B cell (primary cell): ENCODE data around the gene HHIPL2. TPM values are rescaled to one million over a fixed set of nuclear protein-coding genes. Genes with fewer than 3 reads are reported as not detected.

Experiments
- ATAC-seq: fragments of 200-7000 bp; cut with Tn5 transposase; one replicate; pipeline ENCODE4 v1.10.0; 2021; ENCODE audit warnings: low read depth, mild to moderate bottlenecking, moderate number of reproducible peaks, moderate library complexity
- CTCF ChIA-PET: fragments of 350-600 bp; sonication (Branson Sonifier 250); formaldehyde crosslinking; loops from one replicate; lab custom pipeline; 2021; ENCODE audit warnings: antibody characterized with exemption, inconsistent platforms; lab: Charles Lee
- POLR2A ChIA-PET: fragments of 350-600 bp; sonication (Branson Sonifier 250); formaldehyde crosslinking; loops from one replicate; lab custom pipeline; 2021; ENCODE audit warnings: antibody characterized with exemption; lab: Charles Lee
- DNase-seq: peaks from one replicate; pipeline ENCODE4 v3.0.0; 2013
- H2AFZ ChIP-seq: 2 replicates; pipeline ENCODE4 v1.6.1; 2012; ENCODE audit warnings: mild to moderate bottlenecking, low read depth, low read length; ENCODE audit not compliant: insufficient read depth, poor library complexity, severe bottlenecking
- H3K27ac ChIP-seq, 2 donors: 1 replicate in 1 of 2; 2 replicates in 1 of 2; pipeline ENCODE4 v1.5.1; 2012 to 2013; ENCODE audit warnings: low read length in 2 of 2, mild to moderate bottlenecking in 2 of 2, moderate library complexity in 1 of 2
- H3K27me3 ChIP-seq, 4 experiments: fragments of 200-600 bp in 1 of 4; sonication (generic) in 1 of 4; replicated peaks in 1 of 4; 1 replicate in 2 of 4; 2 replicates in 2 of 4; pipeline versions ENCODE4 v1.6.1 to v1.7.0; 2013 to 2016; ENCODE audit warnings: low read length in 3 of 4, mild to moderate bottlenecking in 2 of 4, mixed read lengths in 1 of 4, moderate library complexity in 1 of 4; ENCODE audit not compliant: insufficient read depth in 4 of 4, control insufficient read depth in 3 of 4; ENCODE audit errors: control extremely low read depth in 1 of 4
- H3K36me3 ChIP-seq, 2 experiments: replicated peaks in 1 of 2; 1 replicate in 1 of 2; 2 replicates in 1 of 2; pipeline versions ENCODE4 v1.6.1 to v1.7.1; 2013; ENCODE audit warnings: low read length in 1 of 2; ENCODE audit not compliant: insufficient read depth in 2 of 2, control insufficient read depth in 1 of 2; ENCODE audit errors: control extremely low read depth in 1 of 2, extremely low read depth in 1 of 2
- H3K4me1 ChIP-seq, 2 donors: fragments of 200-600 bp in 1 of 2; sonication (generic) in 1 of 2; 1 replicate in 1 of 2; 2 replicates in 1 of 2; pipeline versions ENCODE4 v1.5.1 to v1.6.1; 2013 to 2017; ENCODE audit warnings: low read length in 2 of 2; ENCODE audit not compliant: control insufficient read depth in 2 of 2, insufficient read depth in 2 of 2
- H3K4me2 ChIP-seq: replicated peaks from 2 replicates; pipeline ENCODE3; 2012; ENCODE audit warnings: mild to moderate bottlenecking, low read depth, low read length; ENCODE audit not compliant: poor library complexity, severe bottlenecking
- H3K4me3 ChIP-seq, 5 experiments: fragments of 200-600 bp in 1 of 5; sonication (generic) in 1 of 5; 1 replicate in 3 of 5; 2 replicates in 2 of 5; pipeline versions ENCODE4 v1.5.1 to v1.7.0; 2011 to 2016; ENCODE audit warnings: low read length in 4 of 5, mild to moderate bottlenecking in 4 of 5, low read depth in 2 of 5, control low read depth in 1 of 5, moderate library complexity in 1 of 5; ENCODE audit not compliant: insufficient read depth in 1 of 5; ENCODE audit errors: control extremely low read depth in 1 of 5, extremely low read depth in 1 of 5
- H3K79me2 ChIP-seq: fragments of 200-600 bp; sonication (generic); one replicate; pipeline ENCODE4 v1.6.0; 2016; ENCODE audit warnings: low read length; ENCODE audit not compliant: control insufficient read depth, insufficient read depth
- H3K9ac ChIP-seq: fragments of 200-600 bp; sonication (generic); 2 replicates; pipeline ENCODE4 v1.6.1; 2017; ENCODE audit warnings: mild to moderate bottlenecking, low read length, moderate library complexity
- H3K9me3 ChIP-seq, 3 donors: one replicate each; pipeline versions ENCODE4 v1.6.1 to v1.7.1; 2013; ENCODE audit warnings: low read length in 2 of 3; ENCODE audit not compliant: control insufficient read depth in 2 of 3, insufficient read depth in 1 of 3; ENCODE audit errors: control extremely low read depth in 1 of 3
- H4K20me1 ChIP-seq: 2 replicates; pipeline ENCODE4 v1.6.0; 2012; ENCODE audit warnings: mild to moderate bottlenecking, low read length; ENCODE audit not compliant: insufficient read depth, control insufficient read depth, poor library complexity, severe bottlenecking
- H3K27ac Mint-ChIP-seq: one replicate; pipeline ENCODE4 v1.8.0; 2021; ENCODE audit warnings: mixed read lengths
- H3K27me3 Mint-ChIP-seq: one replicate; pipeline ENCODE4 v1.8.0; 2021; ENCODE audit warnings: mixed read lengths
- H3K4me1 Mint-ChIP-seq: one replicate; pipeline ENCODE4 v1.8.0; 2021; ENCODE audit warnings: mixed read lengths
- H3K4me3 Mint-ChIP-seq: one replicate; pipeline ENCODE4 v1.8.0; 2021; ENCODE audit warnings: mixed read lengths
- H3K9me3 Mint-ChIP-seq: one replicate; pipeline ENCODE4 v1.8.0; 2022; ENCODE audit warnings: mixed read lengths; ENCODE audit not compliant: insufficient read depth
- CTCF ChIP-seq: fragments of 200-600 bp; IDR thresholded peaks from one replicate; pipeline ENCODE4 v1.8.0; 2022; ENCODE audit warnings: antibody characterized with exemption, mild to moderate bottlenecking
- EZH2 ChIP-seq: IDR thresholded peaks from 2 replicates; pipeline ENCODE4 v1.6.1; 2012; ENCODE audit warnings: borderline replicate concordance, low read depth, mild to moderate bottlenecking, moderate library complexity, low read length; ENCODE audit not compliant: insufficient read depth, poor library complexity, severe bottlenecking
- WGBS: methylation state at CpG from one replicate; pipeline ENCODE4 v1.1.5; 2013; ENCODE audit warnings: missing lambda C conversion rate; ENCODE audit not compliant: insufficient coverage; 5-methylcytosine and 5-hydroxymethylcytosine counted together
- intact Hi-C: fragments of 100-400 bp; cut with micrococcal nuclease; formaldehyde crosslinking; loops from one replicate; pipeline ENCODE4 v1.10.0; 2022
- polyA plus RNA-seq: library from polyadenylated mRNA; depleted of rRNA; stranded (reverse); fragments of >200 nt; gene quantifications from 2 replicates; pipeline ENCODE4 v1.2.3, GENCODE V29; 2012
- total RNA-seq, 2 donors: library from RNA; stranded (reverse); fragments of 120-200 nt in 1 of 2; gene quantifications; 1 replicate in 1 of 2; 2 replicates in 1 of 2; pipeline versions ENCODE4 v1.2.3 to v1.2.4, GENCODE V29; 2013 to 2022

Gene HHIPL2
- total and polyA plus RNA-seq, 2 donors (not counting 1 experiment from before 2014, with no cell fraction given): 0.63 to 0.99 TPM

DNA sequence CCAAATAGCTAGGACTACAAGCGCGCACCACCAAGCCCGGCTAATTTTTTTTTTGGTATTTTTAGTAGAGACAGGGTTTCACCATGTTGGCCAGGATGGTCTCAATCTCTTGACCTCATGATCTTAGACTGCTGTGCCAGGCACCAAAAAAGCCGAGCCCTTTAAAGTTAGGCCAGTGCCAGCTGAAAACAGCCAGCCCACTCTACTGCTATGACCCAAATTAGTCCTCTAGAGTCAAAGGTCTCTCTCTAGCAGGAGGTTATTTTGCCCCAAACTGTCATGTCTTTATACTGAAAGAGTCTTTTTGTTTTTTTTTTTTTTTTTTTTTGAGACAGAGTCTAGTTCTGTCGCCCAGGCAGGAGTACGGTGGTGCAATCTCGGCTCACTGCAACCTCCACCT, 9.7 kb upstream of the HHIPL2 start:
- Mint-ChIP-seq H3K27ac (no peak overlapping the region), H3K4me3 (no peak overlapping the region), H3K4me1 (peaks cover 6% of the 10 kb centered on the region), H3K9me3 (no peaks in the 10 kb centered on the region), H3K27me3 (no peaks in the 10 kb centered on the region)
- Histone ChIP-seq H4K20me1 (no peaks in the 10 kb centered on the region), H3K79me2 (no peaks in the 10 kb centered on the region), H3K36me3 (peaks cover 4 to 57% of the 10 kb centered on the region in 2 experiments), H3K9ac (no peak overlapping the region), H2AFZ (no peak overlapping the region), H3K4me2 (no peak overlapping the region), H3K9me3 (no peaks in the 10 kb centered on the region), H3K27me3 (no peaks in the 10 kb centered on the region), H3K4me1 (no peaks in the 10 kb centered on the region), H3K27ac (no peak overlapping the region), H3K4me3 (no peak overlapping the region)
- ATAC-seq (no peak), DNase-seq (no peak)
- ChIA-PET POLR2A (no interaction called here), CTCF (interaction anchor here (1.8 kb wide), 1 partner anchor 77 kb away, joined by 7 read pairs; no protein-coding TSS in a partner anchor)
- WGBS: 94% methylated on average over 3 of the region's 7 CpGs
- intact Hi-C loops: no loop called here
- no peak for TF ChIP-seq EZH2
- TF ChIP-seq CTCF: no peak

DNA sequence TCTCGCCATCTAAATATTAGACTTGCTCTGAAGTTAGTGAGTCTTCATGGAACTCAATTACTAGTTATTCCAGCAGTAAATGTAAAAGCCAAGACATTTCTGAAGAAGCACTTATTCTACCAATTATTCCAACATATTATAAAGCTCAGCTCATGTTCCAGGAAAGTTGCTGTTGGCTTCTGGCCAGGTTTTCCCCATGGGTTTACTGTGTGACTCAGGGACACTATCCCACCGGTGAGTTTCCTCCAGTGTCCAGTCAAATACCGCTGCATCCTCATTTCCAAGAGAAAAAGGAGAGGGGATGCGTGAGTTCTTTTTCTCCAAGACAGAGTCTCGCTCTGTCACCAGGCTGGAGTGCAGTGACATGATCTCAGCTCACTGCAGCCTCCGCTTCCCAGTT, 9.2 kb upstream of the HHIPL2 start:
- H3K4me3 Mint-ChIP-seq: no peak overlapping the region
- Histone ChIP-seq H3K4me1 (no peaks in the 10 kb centered on the region), H3K9me3 (no peaks in the 10 kb centered on the region), H3K36me3 (peaks cover 3 to 55% of the 10 kb centered on the region in 2 experiments), H3K79me2 (no peaks in the 10 kb centered on the region), H3K9ac (no peak overlapping the region), H3K4me2 (no peak overlapping the region), H3K4me3 (no peak overlapping the region), H3K27ac (no peak overlapping the region), H3K27me3 (no peaks in the 10 kb centered on the region), H2AFZ (no peak overlapping the region), H4K20me1 (no peaks in the 10 kb centered on the region)
- intact Hi-C loops: no loop called here
- ATAC-seq: no peak
- POLR2A ChIA-PET: no interaction called here
- WGBS: 100% methylated on average over 4 of the region's 6 CpGs
- CTCF ChIA-PET: interaction anchor here (1.8 kb wide), 1 partner anchor 77 kb away, joined by 7 read pairs; no protein-coding TSS in a partner anchor
- H3K4me1 Mint-ChIP-seq: peaks cover 6% of the 10 kb centered on the region
- no peak for TF ChIP-seq CTCF
- no peak for TF ChIP-seq EZH2
- H3K9me3 Mint-ChIP-seq: no peaks in the 10 kb centered on the region
- no peaks in the 10 kb centered on the region for H3K27me3 Mint-ChIP-seq
- no peak for DNase-seq
- H3K27ac Mint-ChIP-seq: no peak overlapping the region
